PC-9 (cell line): ENCODE results near the gene SSBP2. TPM values are rescaled to one million over a fixed set of nuclear protein-coding genes. Genes with fewer than 3 reads are reported as not detected.
"Not testable (repeated sequence)": the region's sequence is repeated elsewhere in the genome, so short reads cannot be mapped to it uniquely, and the experiment has no call there.

Experiments
- BruUV-seq: library from RNA; stranded (reverse); fragments of 400-500 nt; replicated peaks from 2 replicates; lab custom pipeline; 2021; lab: Mats Ljungman, UMichigan
- CTCF ChIA-PET: fragments of 300-600 bp; sonication (Branson Sonifier 250); formaldehyde crosslinking; loops from one replicate; lab custom pipeline; 2022; ENCODE audit warnings: antibody characterized with exemption; lab: Charles Lee
- POLR2A ChIA-PET: fragments of 300-600 bp; sonication (Branson Sonifier 250); formaldehyde crosslinking; loops from one replicate; lab custom pipeline; 2022; ENCODE audit warnings: antibody characterized with exemption; ENCODE audit not compliant: unreplicated experiment; lab: Charles Lee
- DNase-seq, 2 experiments: peaks; one replicate each; pipeline versions ENCODE4 v3.0.0 to v3.0.0-alpha.2; 2015 to 2022; ENCODE audit warnings: mixed read lengths in 1 of 2
- H2AFZ ChIP-seq: fragments of 200-600 bp; sonication (generic); 2 replicates; pipeline ENCODE4 v1.8.1; 2017; ENCODE audit warnings: antibody characterized with exemption
- H3F3A ChIP-seq: fragments of 200-600 bp; sonication (generic); 2 replicates; pipeline ENCODE4 v1.8.1; 2017; ENCODE audit warnings: antibody characterized with exemption, mild to moderate bottlenecking, low read depth; ENCODE audit not compliant: insufficient read depth
- H3K27ac ChIP-seq: fragments of 200-600 bp; sonication (generic); 2 replicates; pipeline ENCODE4 v1.6.1; 2016; ENCODE audit warnings: mixed run types
- H3K27me3 ChIP-seq: fragments of 200-600 bp; sonication (generic); 2 replicates; pipeline ENCODE4 v1.6.1; 2016; ENCODE audit warnings: low read depth, mixed run types; ENCODE audit not compliant: insufficient read depth
- H3K36me3 ChIP-seq: fragments of 200-600 bp; sonication (generic); 2 replicates; pipeline ENCODE4 v1.6.1; 2016; ENCODE audit warnings: low read depth, mixed run types
- H3K4me1 ChIP-seq: fragments of 200-600 bp; sonication (generic); replicated peaks from 2 replicates; pipeline ENCODE4 v1.6.1; 2016; ENCODE audit warnings: mixed run types; ENCODE audit not compliant: insufficient read depth
- H3K4me2 ChIP-seq: fragments of 200-600 bp; sonication (generic); 2 replicates; pipeline ENCODE4 v1.6.1; 2017; ENCODE audit warnings: mixed run types
- H3K4me3 ChIP-seq: fragments of 200-600 bp; sonication (generic); 2 replicates; pipeline ENCODE4 v1.6.1; 2016; ENCODE audit warnings: mixed run types
- H3K79me2 ChIP-seq: fragments of 200-600 bp; sonication (generic); 2 replicates; pipeline ENCODE4 v1.6.1; 2017; ENCODE audit warnings: low read depth, mixed run types
- H3K9me2 ChIP-seq: fragments of 200-600 bp; sonication (generic); 2 replicates; pipeline ENCODE4 v1.8.1; 2017; ENCODE audit warnings: mild to moderate bottlenecking; ENCODE audit not compliant: insufficient read depth
- H3K9me3 ChIP-seq: fragments of 200-600 bp; sonication (generic); 2 replicates; pipeline ENCODE4 v1.8.1; 2016; ENCODE audit warnings: low read depth; ENCODE audit not compliant: insufficient read depth
- H4K20me1 ChIP-seq: fragments of 200-600 bp; sonication (generic); 2 replicates; pipeline ENCODE4 v1.8.1; 2017; ENCODE audit not compliant: insufficient read depth
- CTCF ChIP-seq: fragments of 200-600 bp; sonication (generic); conservative IDR thresholded peaks from 2 replicates; pipeline ENCODE4 v1.6.1; 2017; ENCODE audit warnings: mixed run types, antibody characterized with exemption, mild to moderate bottlenecking, moderate library complexity
- EZH2 ChIP-seq: fragments of 200-600 bp; sonication (generic); IDR thresholded peaks from 2 replicates; pipeline ENCODE4 v1.8.0; 2017; ENCODE audit warnings: antibody characterized with exemption, low read depth
- intact Hi-C: fragments of 100-400 bp; cut with micrococcal nuclease; formaldehyde crosslinking; loops from one replicate; pipeline ENCODE4 v1.10.0; 2022; ENCODE audit not compliant: unreplicated experiment
- total RNA-seq: library from RNA; stranded (reverse); gene quantifications from 2 replicates; pipeline ENCODE4 v1.2.3, GENCODE V29; 2021

Gene SSBP2
- total RNA-seq, 1 experiment from 2014 or later: 6.4 TPM

DNA sequence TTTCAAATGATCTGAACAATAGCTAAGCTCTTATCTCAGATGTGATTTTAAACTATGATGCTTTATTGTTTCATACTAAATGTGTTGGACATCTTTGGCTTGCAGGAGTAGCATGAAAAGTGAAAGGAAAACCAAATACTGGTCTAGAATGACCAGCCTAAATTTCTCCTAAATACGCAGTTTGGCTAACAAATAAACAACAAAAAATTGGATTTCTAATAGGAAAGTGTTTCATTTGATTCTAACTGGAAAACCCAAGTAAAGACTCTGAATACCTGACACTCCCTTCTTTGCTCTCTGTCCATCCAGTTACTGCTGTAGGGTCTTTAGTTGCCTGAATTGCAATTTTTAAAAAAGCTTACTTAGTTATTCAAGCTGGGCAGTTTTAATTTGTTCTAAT, 245.2 kb downstream of the SSBP2 start:
- Histone ChIP-seq H3F3A (no peaks in the 10 kb centered on the region), H3K9me2 (no peaks in the 10 kb centered on the region), H4K20me1 (no peaks in the 10 kb centered on the region), H3K36me3 (no peaks in the 10 kb centered on the region), H3K27me3 (no peaks in the 10 kb centered on the region), H3K4me3 (no peak overlapping the region), H3K27ac (no peak overlapping the region), H3K4me1 (no peaks in the 10 kb centered on the region), H3K79me2 (no peaks in the 10 kb centered on the region), H3K4me2 (no peak overlapping the region), H2AFZ (no peak overlapping the region), H3K9me3 (no peaks in the 10 kb centered on the region)
- no peak for TF ChIP-seq EZH2
- no peak for TF ChIP-seq CTCF
- no peak for DNase-seq
- no TSS peak for BruUV-seq
- POLR2A ChIA-PET: no interaction called here
- intact Hi-C loops: loop anchor here (5.0 kb wide), 1 partner anchor 78 kb away; no protein-coding TSS in a partner anchor
- CTCF ChIA-PET: no interaction called here

DNA sequence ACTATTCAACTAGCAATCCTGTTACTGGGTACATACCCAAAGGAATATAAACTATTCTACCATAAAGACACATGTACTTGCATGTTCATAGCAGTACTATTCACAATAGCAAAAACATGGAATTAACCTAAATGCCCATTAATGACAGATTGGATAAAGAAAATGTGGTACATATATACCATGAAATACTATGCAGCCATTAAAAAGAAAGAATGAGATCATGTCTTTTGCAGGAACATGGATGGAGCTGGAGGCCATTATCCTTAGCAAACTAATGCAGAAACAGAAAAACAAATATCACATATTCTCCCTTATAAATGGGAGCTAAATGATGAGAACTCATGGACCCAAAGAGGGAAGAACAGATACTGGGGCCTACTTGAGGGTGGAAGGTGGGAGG, 247.3 kb downstream of the SSBP2 start:
- H3K4me1 ChIP-seq, H4K20me1 ChIP-seq, H3K27ac ChIP-seq, H3K36me3 ChIP-seq, H3K9me3 ChIP-seq, H2AFZ ChIP-seq, POLR2A ChIA-PET, H3K9me2 ChIP-seq, H3F3A ChIP-seq, H3K4me2 ChIP-seq, CTCF ChIA-PET, intact Hi-C loops, DNase-seq, H3K4me3 ChIP-seq, H3K79me2 ChIP-seq, BruUV-seq, H3K27me3 ChIP-seq: not testable (repeated sequence)

- Histone ChIP-seq H2AFZ (no peak overlapping the region), H3K79me2 (no peaks in the 10 kb centered on the region), H3F3A (no peaks in the 10 kb centered on the region), H3K27ac (no peak overlapping the region), H3K9me3 (no peaks in the 10 kb centered on the region), H3K9me2 (no peaks in the 10 kb centered on the region), H3K36me3 (no peaks in the 10 kb centered on the region), H3K4me2 (no peak overlapping the region), H4K20me1 (no peaks in the 10 kb centered on the region), H3K4me3 (no peak overlapping the region), H3K27me3 (no peaks in the 10 kb centered on the region), H3K4me1 (no peaks in the 10 kb centered on the region)
- POLR2A ChIA-PET: no interaction called here
- intact Hi-C loops: no loop called here
- BruUV-seq: no TSS peak
- CTCF ChIA-PET: no interaction called here
- TF ChIP-seq EZH2: no peak
- TF ChIP-seq CTCF: no peak
- no peak for DNase-seq
Measured at GRCh38 chr5:81495286-81495685, 255.6 kb downstream of the SSBP2 start.

- Histone ChIP-seq H3K27me3 (no peaks in the 10 kb centered on the region), H3K4me2 (no peak overlapping the region), H3K9me3 (no peaks in the 10 kb centered on the region), H3F3A (no peaks in the 10 kb centered on the region), H3K9me2 (no peaks in the 10 kb centered on the region), H2AFZ (no peak overlapping the region), H3K4me3 (no peak overlapping the region), H3K27ac (no peak overlapping the region), H3K4me1 (no peaks in the 10 kb centered on the region), H4K20me1 (no peaks in the 10 kb centered on the region), H3K79me2 (no peaks in the 10 kb centered on the region), H3K36me3 (no peaks in the 10 kb centered on the region)
- POLR2A ChIA-PET: no interaction called here
- CTCF ChIA-PET: no interaction called here
- TF ChIP-seq EZH2: no peak
- TF ChIP-seq CTCF: no peak
- BruUV-seq: no TSS peak
- no peak for DNase-seq
- intact Hi-C loops: no loop called here
Measured at GRCh38 chr5:81488862-81489261, 262.0 kb downstream of the SSBP2 start.
